Dermis microvascular lymphatic vessel endothelial cell (primary cell): ENCODE measurements around the gene SNCAIP. TPM values are rescaled to one million over a fixed set of nuclear protein-coding genes. Genes with fewer than 3 reads are reported as not detected.

Experiments used
- DNase-seq, 2 donors: peaks; one replicate each; pipeline versions ENCODE4 v3.0.0 to v3.0.0-alpha.2; 2010; ENCODE audit warnings: low read depth in 2 of 2
- total RNA-seq: library from RNA; depleted of rRNA; stranded (reverse); fragments of >200 nt; gene quantifications from 2 replicates; pipeline ENCODE4 v1.2.1, GENCODE V29; 2014

The SNCAIP gene
- total RNA-seq, 1 donor from 2014 or later, result 12.8 TPM

DNA sequence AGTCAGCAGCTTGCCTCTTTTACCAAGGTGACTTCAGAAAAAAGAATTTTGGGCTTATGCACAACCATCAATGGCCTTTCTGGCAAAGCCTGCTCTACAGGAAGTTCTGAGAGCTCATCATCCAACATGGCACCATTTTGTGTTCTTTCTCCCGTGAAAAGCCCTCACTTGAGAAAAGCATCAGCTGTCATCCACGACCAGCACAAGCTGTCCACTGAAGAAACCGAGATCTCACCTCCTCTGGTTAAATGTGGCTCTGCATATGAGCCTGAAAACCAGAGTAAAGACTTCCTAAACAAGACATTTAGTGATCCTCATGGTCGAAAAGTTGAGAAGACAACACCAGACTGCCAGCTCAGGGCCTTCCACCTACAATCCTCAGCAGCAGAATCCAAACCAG is 111.2 kb downstream of the SNCAIP start:
- DNase-seq, result no peak

DNA sequence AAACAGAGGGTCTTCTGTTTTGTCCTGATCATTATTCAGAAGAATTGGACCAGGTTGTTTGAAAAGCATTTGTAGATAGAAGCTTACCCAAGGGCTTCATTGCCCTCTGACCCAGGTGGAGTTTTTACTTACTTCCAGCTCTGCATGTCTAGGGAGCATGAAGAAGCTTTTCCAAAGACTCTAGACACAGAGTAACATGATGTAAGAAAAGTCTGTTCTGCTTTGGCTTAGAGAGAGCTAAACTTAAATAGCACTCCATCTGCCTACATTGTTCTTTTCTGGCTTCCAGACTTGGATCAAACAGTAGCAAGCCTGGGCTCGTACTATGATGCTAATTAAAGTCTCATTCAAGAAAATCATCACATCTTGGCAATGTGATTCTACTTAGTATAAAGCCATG is 112.1 kb downstream of the SNCAIP start:
- no peak for DNase-seq

GRCh38 chr5:122426301-122426700 is 114.3 kb downstream of the SNCAIP start:
- DNase-seq, result no peak

GRCh38 chr5:122427621-122428020 is 115.6 kb downstream of the SNCAIP start:
- no peak for DNase-seq

DNA sequence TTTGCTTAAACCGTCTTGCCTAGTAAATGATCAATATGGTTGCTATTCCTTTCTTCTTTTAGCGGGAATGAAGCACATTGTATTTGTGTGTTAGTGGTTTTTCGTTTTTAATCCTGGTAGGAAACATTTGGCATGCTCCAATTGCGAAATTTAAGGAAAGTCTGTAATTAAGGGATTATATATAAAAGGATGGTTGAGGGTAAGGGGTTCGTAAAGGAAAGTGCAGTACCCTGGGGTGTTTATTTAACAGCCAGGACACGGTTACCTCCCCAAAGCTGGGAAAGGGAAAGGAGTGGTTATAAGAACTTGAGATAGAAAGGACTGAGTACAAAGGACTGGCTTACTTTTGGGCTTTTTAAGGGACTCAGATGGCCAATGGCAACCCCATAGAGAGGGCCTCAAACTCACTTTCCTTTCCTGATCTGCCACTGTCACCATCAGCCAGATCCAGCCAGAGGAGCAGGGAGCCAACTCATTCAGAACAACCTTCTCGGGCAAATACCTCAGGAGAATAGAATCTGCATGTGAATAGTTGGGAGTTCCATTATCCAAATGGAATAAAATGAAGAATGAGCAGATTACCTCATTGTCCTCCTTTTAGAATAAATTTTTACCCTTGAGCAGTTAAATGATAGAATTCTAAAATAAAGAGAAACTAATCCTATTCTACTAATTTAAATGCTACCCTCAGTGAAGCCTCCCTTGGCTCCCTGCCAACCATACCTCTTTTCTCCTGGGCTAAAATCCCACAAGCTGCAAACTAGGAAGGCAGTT is 117.7 kb downstream of the SNCAIP start:
- no peak for DNase-seq

GRCh38 chr5:122430319-122430586 is 118.2 kb downstream of the SNCAIP start:
- DNase-seq, result no peak

DNA sequence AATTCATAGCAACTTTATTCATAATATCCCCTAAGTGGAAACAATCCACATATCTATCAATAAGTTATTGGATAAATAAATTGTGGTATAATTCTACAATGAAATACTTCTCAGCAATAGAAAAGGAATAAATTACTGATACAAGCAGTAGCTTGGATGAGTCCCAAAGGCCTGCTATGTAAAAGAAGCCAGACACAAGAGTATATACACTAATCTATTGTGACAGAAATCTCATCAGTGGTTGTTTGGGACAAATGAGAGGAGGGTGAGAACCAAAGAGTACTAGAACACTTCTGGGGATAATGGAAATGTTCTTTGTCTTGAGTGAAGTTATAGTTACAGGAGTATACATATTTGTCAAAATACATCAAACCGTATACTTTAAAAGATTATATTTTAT is 119.3 kb downstream of the SNCAIP start:
- DNase-seq, result no peak

DNA sequence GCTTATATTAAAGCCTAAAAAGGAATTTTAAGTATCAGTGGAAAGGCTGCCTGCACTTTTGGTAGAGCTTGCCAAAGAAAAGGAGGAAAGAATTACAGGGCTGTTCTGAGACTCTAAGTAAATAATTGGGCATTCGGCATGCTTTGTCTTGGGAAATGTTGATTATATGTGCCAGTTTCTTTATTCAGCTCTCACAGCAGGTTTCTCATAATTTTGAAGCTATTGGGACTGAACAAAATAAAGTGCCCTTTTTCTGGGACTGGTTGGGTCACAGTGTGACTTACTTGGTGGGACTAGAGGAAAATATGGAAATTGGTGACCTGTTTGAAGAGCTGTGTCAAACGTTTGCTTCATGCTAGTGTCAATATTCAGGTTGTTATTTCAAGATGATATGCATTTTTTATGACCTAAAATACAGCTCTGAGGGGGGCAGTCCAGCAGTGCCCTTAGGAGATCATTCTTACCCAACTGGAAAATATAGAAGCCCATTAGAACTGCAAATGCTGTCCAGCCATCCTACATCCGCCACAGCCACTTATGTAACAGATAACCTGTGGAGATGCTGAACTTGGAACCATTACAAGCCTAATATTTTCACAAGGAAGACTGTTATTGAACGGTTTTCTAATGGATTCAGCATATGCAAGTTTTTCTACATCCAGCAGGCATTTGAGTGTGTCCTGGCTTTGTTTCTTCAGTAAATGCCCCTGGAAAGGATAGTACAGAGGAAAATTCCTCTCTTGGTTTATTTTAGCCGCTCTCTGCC is 122.4 kb downstream of the SNCAIP start:
- no peak for DNase-seq

DNA sequence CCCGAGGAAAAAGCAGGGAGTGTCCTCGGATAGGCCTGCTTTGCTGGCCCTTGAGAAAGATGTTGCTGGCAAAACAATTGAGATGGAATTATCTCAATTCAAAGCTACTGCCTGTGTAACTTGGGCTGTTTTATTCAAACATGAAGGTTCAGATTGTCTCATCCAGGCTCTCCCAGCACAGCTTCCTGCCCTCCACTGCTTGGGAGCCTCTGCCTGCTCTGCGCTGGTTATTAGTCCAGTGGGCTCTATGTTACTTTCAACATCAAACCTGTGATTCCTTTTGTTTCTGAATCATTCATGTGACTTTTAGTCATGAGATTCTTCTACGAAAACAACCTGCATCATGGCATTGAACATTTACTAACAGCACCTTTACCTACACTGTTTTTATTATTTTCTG is 123.2 kb downstream of the SNCAIP start:
- no peak for DNase-seq

DNA sequence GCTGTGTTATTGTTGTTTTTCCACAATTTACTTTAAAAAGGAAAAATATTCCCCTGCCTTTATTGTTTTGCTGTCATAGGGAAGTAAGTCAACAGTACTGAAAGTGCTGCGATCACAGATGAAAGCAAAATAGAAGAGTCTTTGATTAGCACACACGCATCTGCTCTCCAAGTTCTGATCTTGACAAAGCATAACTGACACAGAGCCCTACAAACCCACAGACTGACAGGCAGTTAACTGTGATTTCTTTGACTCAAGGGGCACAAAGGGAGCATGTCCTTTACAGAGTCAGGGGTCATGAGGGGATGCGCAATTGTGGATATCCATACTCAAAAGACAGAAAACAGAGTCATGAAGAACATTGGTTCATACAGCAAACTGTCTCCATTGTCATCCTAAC is 123.7 kb downstream of the SNCAIP start:
- DNase-seq, result no peak

- no peak for DNase-seq
These were observed 124.6 kb downstream of the SNCAIP start for GRCh38 chr5:122436615-122437014.

DNA sequence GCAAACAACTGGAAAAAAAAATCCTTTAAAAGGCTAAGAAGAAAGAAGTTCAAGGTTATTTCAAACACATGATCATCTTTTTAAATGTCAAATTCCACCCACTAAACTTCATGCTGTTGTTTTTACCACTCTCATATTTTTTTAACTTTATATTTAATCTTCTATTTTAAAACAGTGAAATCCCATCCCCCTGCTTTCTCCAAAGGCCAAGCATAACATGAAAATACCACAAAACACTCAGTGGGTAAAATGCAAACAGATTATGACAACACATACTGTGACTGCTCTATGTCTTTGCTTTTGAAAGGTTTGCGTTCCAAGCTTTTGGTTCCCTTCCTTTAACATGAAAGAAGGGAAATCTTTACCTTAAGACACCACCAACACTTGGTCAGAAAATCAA is 127.6 kb downstream of the SNCAIP start:
- no peak for DNase-seq

- no peak for DNase-seq
These were observed 130.9 kb downstream of the SNCAIP start for GRCh38 chr5:122442938-122443337.

GRCh38 chr5:122444411-122444810 is 132.4 kb downstream of the SNCAIP start:
- DNase-seq, result no peak

- no peak for DNase-seq
These were observed 133.0 kb downstream of the SNCAIP start for GRCh38 chr5:122445070-122445469.

DNA sequence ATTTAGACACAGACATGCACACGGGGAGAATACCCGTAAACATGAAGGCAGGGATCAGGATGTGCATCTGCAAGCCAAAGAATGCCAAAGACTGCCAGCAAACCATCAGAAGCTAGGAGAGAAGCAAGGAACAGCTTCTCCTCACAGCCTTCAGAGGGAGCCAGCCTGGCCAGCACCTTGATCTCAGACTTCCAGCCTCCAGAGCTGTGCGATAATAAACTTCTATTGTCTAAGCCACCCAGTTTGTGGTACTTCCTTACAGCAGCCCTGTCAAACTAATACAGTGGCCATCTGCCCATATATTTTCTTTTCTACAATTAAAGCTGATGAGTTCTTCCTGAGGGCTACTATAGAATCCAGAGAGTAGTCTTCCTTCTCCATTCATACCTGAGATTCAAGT is 135.0 kb downstream of the SNCAIP start:
- DNase-seq, result no peak

DNA sequence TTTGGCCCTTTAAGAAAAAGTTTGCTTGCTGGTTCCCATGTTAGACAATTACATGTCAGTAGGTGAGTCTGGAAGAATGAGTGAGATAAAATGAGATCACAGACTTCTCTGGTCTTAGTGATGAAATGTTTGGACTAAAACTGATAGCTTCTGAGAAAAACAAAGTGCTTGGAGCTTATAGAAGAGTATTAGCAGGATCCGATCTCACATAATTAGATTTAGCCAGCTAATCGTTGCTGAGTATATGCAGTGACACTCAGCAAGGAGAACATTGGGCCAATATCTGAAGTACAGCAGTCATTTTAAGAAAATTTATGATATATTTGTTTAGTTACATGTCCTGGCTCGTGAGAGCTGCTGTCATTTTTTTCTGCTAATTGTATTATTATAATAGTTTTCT is 135.8 kb downstream of the SNCAIP start:
- DNase-seq, result no peak

- DNase-seq, result no peak
These were observed 142.5 kb downstream of the SNCAIP start for GRCh38 chr5:122454541-122454940.

GRCh38 chr5:122455939-122456338 is 143.9 kb downstream of the SNCAIP start:
- no peak for DNase-seq

DNA sequence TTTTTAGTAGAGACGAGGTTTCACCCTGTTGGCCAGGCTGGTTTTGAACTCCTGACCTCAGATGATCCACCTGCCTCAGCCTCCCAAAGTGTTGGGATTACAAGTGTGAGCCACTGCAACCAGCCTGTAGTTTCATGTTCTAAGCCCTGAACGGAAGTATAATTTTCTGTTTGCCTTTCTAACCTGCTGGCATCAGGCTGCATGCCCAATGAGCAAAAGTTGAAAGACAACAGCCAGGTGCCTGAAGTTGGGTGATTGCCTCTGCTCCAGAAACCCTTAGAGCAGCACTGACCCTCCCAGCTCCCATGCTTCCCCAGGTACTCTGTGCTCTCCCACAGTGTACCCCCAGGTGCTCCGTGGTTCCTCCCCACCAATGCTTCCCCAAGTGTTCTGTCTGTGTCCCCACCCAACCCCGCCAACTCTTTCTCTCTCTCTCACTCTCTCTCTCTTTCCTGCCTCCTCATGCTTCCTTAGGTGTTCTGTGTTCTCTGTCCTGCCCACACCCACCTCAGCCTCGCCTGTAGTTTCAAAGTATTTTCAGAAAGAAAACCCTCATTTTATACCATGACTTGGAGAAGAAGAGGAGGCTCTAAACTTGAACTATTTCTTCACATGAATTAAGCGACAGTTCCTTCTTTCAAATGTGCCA is 145.3 kb downstream of the SNCAIP start:
- DNase-seq, result no peak

- DNase-seq, result peak in 1 of 2 donors; percentile 4
These were observed 146.3 kb downstream of the SNCAIP start for GRCh38 chr5:122458278-122458872.

DNA sequence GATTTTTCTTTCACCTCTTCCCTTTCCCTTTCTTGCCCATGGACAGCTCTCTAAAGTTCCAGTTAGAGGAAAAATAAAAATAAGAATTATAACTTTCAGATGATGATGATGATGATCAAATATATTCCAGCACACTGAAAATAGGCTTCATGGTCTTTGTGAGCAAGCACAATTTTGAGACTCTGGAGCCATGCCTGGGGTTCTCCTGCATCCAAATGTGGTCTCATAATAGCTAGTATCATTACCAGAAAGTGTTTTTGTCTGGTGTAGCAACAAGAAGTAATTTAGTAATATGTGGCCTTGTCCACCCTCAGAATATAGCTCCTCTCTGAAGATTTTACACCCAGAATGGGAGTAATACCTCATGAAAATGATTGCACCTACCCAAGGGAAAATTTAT is 150.4 kb downstream of the SNCAIP start:
- no peak for DNase-seq
